Gastrocnemius medialis (tissue), 4 donors: Measurements from ENCODE around the gene GRIK4. TPM values are rescaled to one million over a fixed set of nuclear protein-coding genes. Genes with fewer than 3 reads are reported as not detected.

Experiments used
- ATAC-seq, 2 donors: fragments of 150-250 bp; one replicate each; pipeline ENCODE4 v1.9.1; 2016
- DNase-seq, 2 donors: peaks; one replicate each; pipeline ENCODE4 v3.0.0-alpha.2; 2019
- H3K27ac ChIP-seq, 4 donors: fragments of 200-600 bp; sonication (generic); 1 replicate in 1 of 4; 2 replicates in 3 of 4; pipeline ENCODE4 v1.5.1; 2016 to 2018; ENCODE audit warnings: mild to moderate bottlenecking in 2 of 4, moderate library complexity in 1 of 4
- H3K27me3 ChIP-seq, 3 donors: fragments of 200-600 bp; sonication (generic) in 2 of 3; 1 replicate in 1 of 3; 2 replicates in 2 of 3; pipeline versions ENCODE4 v1.5.1 to v1.6.0; 2016 to 2019; ENCODE audit warnings: mild to moderate bottlenecking in 1 of 3, moderate library complexity in 1 of 3
- H3K36me3 ChIP-seq, 2 donors: fragments of 200-600 bp; sonication (generic) in 1 of 2; one replicate each; pipeline ENCODE4 v1.5.1; 2017 to 2018
- H3K4me1 ChIP-seq, 2 donors: fragments of 200-600 bp; sonication (generic) in 1 of 2; one replicate each; pipeline ENCODE4 v1.5.1; 2016 to 2017; ENCODE audit warnings: mild to moderate bottlenecking in 2 of 2
- H3K4me3 ChIP-seq, 4 donors: fragments of 200-600 bp; sonication (generic) in 3 of 4; 1 replicate in 1 of 4; 2 replicates in 3 of 4; pipeline ENCODE4 v1.5.1; 2016 to 2019; ENCODE audit warnings: mild to moderate bottlenecking in 2 of 4
- H3K9me3 ChIP-seq, 3 donors: fragments of 200-600 bp; sonication (generic) in 2 of 3; 1 replicate in 1 of 3; 2 replicates in 2 of 3; pipeline ENCODE4 v1.5.1; 2016 to 2019
- POLR2A ChIP-seq, 2 donors: fragments of 450-650 bp; IDR thresholded peaks; one replicate each; pipeline ENCODE4 v1.6.1; 2017; ENCODE audit warnings: antibody characterized with exemption in 2 of 2, mild to moderate bottlenecking in 2 of 2, moderate library complexity in 2 of 2
- in situ Hi-C, 4 donors: fragments of 200-750 bp; cut with MboI; loops; one replicate each; pipeline versions ENCODE4 v1.15.0 to v1.8.0; 2017; ENCODE audit warnings: low sequenced_read_pairs in 4 of 4
- intact Hi-C: fragments of 100-400 bp; cut with DNase I; formaldehyde crosslinking; loops from one replicate; pipeline ENCODE4 v1.15.1; 2023; ENCODE audit warnings: low total_unique reads
- total RNA-seq, 4 donors: library from RNA; depleted of rRNA; stranded (reverse); fragments of >200 nt; gene quantifications; one replicate each; pipeline versions ENCODE4 v1.1.0 to v1.2.3, GENCODE V29; 2016
- TF ChIP-seq, protein P1 (sequence below), 5 experiments: fragments of 450-650 bp in 3 of 5; fragments of 200-600 bp in 2 of 5; sonication (generic) in 2 of 5; IDR thresholded peaks in 4 of 5; conservative IDR thresholded peaks in 1 of 5; 1 replicate in 4 of 5; 2 replicates in 1 of 5; pipeline ENCODE4 v1.5.1; 2016 to 2019; ENCODE audit warnings: antibody characterized with exemption in 5 of 5, mild to moderate bottlenecking in 3 of 5, moderate library complexity in 3 of 5

GRIK4 gene
- total RNA-seq, 4 donors from 2014 or later, result 0.42 TPM; not detected in 3

DNA sequence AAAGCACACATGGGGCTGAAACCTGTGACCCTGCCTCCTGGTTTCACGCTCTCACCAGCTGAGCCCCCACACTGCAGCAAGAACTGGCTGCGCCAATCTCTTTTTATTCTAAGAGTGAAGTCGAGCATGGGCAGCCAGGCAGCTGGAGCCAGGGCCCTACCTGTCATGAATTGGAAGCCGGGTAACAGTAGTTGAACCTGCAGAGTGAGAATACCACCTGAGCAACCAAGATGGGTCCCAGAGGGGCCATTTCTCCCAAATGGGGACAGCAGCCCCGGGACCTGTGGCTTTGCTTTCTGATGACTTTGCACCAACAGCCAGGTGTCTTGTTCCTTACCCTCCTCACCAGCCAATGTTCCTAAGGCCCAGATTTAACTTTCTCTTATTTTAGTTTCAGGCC is 178.9 kb downstream of the GRIK4 start:
- TF ChIP-seq, protein P1, sequence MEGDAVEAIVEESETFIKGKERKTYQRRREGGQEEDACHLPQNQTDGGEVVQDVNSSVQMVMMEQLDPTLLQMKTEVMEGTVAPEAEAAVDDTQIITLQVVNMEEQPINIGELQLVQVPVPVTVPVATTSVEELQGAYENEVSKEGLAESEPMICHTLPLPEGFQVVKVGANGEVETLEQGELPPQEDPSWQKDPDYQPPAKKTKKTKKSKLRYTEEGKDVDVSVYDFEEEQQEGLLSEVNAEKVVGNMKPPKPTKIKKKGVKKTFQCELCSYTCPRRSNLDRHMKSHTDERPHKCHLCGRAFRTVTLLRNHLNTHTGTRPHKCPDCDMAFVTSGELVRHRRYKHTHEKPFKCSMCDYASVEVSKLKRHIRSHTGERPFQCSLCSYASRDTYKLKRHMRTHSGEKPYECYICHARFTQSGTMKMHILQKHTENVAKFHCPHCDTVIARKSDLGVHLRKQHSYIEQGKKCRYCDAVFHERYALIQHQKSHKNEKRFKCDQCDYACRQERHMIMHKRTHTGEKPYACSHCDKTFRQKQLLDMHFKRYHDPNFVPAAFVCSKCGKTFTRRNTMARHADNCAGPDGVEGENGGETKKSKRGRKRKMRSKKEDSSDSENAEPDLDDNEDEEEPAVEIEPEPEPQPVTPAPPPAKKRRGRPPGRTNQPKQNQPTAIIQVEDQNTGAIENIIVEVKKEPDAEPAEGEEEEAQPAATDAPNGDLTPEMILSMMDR (IDR thresholded peaks at IDR 0.05 in 4 of 5, conservative IDR thresholded peaks at IDR 0.05 in 1 of 5), result no peak
- TF ChIP-seq POLR2A (IDR thresholded peaks at IDR 0.05), result no peak
- DNase-seq (no peak), ATAC-seq (no peak)
- Histone ChIP-seq H3K27me3 (no peaks in the 10 kb centered on the region), H3K4me3 (no peak overlapping the region), H3K27ac (no peak overlapping the region), H3K9me3 (no peaks in the 10 kb centered on the region), H3K36me3 (no peaks in the 10 kb centered on the region), H3K4me1 (no peaks in the 10 kb centered on the region)
- intact Hi-C loops (no loop called here), in situ Hi-C loops (no loop called here)

DNA sequence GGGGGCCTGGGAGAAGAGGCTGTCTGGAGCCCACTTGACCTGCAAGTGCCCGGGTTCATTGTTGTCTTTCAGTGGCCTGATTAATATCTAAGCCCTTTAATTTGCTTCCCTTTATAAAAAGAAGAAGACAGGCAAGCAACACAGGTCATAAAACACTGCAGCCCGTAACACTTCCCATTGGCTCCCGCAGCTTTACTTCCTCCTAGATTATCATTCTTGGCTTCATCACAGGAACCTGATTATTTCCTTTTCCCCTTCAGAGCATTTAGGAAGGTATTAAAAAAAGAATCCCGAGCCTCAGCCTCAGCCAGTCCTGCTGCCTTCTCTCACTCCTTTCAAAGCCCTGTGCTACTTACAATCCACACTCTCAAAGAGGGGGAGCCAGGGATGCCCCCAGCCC is 183.2 kb downstream of the GRIK4 start:
- TF ChIP-seq POLR2A (IDR thresholded peaks at IDR 0.05), result no peak
- TF ChIP-seq, protein P1 (IDR thresholded peaks at IDR 0.05 in 4 of 5, conservative IDR thresholded peaks at IDR 0.05 in 1 of 5), result no peak
- H3K36me3 ChIP-seq, result no peaks in the 10 kb centered on the region
- intact Hi-C loops (no loop called here), in situ Hi-C loops (no loop called here)
- no peak overlapping the region for H3K4me3 ChIP-seq
- H3K9me3 ChIP-seq, result no peaks in the 10 kb centered on the region
- H3K4me1 ChIP-seq, result no peaks in the 10 kb centered on the region
- ATAC-seq, result no peak
- H3K27me3 ChIP-seq, result no peaks in the 10 kb centered on the region
- no peak for DNase-seq
- H3K27ac ChIP-seq, result no peak overlapping the region

DNA sequence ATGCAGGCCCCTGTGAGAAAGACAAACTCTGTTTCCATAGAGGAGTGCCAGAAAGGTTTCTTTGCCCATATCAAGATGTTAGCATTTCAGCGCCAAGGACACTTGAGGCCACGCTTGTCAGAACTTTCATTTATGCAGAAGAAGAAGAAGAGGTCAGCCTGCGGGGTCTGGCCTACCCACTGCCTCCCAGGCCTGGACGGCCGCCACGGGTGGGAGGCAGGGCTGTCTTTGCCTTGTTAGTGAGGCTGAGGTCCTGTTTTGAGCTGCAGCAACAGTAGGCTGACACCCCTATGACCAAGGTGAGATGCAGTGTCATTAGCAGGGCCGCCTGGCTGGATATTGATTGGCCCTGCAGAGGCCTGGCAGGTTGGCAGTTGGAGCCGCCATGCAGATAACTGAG is 183.9 kb downstream of the GRIK4 start:
- intact Hi-C loops (no loop called here), in situ Hi-C loops (no loop called here)
- Histone ChIP-seq H3K9me3 (no peaks in the 10 kb centered on the region), H3K36me3 (no peaks in the 10 kb centered on the region), H3K27me3 (no peaks in the 10 kb centered on the region), H3K4me1 (no peaks in the 10 kb centered on the region), H3K4me3 (no peak overlapping the region), H3K27ac (no peak overlapping the region)
- no peak for DNase-seq
- ATAC-seq, result no peak
- TF ChIP-seq POLR2A (IDR thresholded peaks at IDR 0.05), result no peak
- TF ChIP-seq, protein P1 (IDR thresholded peaks at IDR 0.05 in 4 of 5, conservative IDR thresholded peaks at IDR 0.05 in 1 of 5), result no peak

DNA sequence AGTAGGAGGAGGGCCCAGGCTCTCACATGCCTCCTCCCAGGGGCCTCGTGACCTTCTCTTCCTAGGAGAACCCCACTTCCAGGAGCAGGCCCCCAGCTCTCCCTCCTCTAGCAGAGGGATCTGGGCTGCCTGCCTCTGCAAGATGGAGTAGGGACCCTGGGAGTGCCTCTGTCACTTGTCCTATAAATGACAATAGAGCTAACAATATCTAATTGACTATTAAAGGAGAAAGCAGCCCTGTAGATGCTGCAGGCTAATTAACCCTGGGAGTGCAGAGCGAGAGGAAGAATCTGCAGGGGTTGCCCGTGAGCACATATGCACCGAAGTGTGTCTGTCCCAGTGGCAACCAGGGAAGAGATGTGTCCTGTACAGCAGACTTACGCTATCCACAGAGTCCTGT is 184.4 kb downstream of the GRIK4 start:
- no peaks in the 10 kb centered on the region for H3K4me1 ChIP-seq
- H3K27me3 ChIP-seq, result no peaks in the 10 kb centered on the region
- H3K9me3 ChIP-seq, result no peaks in the 10 kb centered on the region
- ATAC-seq (no peak), DNase-seq (no peak)
- intact Hi-C loops (no loop called here), in situ Hi-C loops (no loop called here)
- no peak overlapping the region for H3K27ac ChIP-seq
- no peak overlapping the region for H3K4me3 ChIP-seq
- TF ChIP-seq, protein P1 (IDR thresholded peaks at IDR 0.05 in 4 of 5, conservative IDR thresholded peaks at IDR 0.05 in 1 of 5), result no peak
- TF ChIP-seq POLR2A (IDR thresholded peaks at IDR 0.05), result no peak
- no peaks in the 10 kb centered on the region for H3K36me3 ChIP-seq

DNA sequence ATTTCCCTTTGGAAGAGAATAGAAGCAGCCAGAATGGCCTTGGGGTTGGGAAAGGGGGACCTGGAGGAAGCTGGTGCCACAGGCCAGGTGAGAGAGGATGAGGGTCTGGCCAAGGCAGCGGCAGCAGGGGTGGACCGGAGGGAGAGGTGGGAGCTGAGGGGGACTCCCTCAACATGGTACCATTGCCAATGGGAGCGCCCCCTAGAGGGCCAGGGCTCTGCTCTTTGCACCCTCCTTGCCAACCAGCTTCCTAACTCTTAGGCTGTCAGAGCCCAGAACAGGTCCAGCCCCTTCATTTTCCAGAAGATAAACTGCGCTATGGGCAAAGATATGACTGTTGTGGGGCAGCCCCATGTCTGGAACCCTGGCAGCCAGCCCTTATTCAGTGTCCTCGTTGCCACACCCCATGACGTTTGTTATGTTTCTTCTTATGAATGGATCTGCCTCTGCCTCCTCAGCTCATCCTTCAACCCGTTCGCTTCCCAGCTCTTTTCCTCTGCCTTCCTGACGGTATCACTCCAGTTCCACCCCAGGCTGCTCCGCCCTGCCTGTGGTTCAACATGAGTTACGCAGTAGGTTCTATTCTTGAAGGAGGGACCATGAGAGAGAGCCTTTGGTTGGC is 185.2 kb downstream of the GRIK4 start:
- Histone ChIP-seq H3K27me3 (no peaks in the 10 kb centered on the region), H3K36me3 (no peaks in the 10 kb centered on the region), H3K27ac (no peak overlapping the region), H3K4me1 (no peaks in the 10 kb centered on the region), H3K9me3 (no peaks in the 10 kb centered on the region), H3K4me3 (no peak overlapping the region)
- in situ Hi-C loops, result no loop called here
- no peak for ATAC-seq
- TF ChIP-seq, protein P1 (IDR thresholded peaks at IDR 0.05 in 4 of 5, conservative IDR thresholded peaks at IDR 0.05 in 1 of 5), result no peak
- no peak for TF ChIP-seq POLR2A (IDR thresholded peaks at IDR 0.05)
- DNase-seq, result no peak
- intact Hi-C loops, result no loop called here
